Subcutaneous adipose tissue (tissue), 4 donors: ENCODE measurements around the gene PTPN7. TPM values are rescaled to one million over a fixed set of nuclear protein-coding genes. Genes with fewer than 3 reads are reported as not detected.

Experiments
- CTCF ChIP-seq: fragments of 450-650 bp; IDR thresholded peaks from one replicate; pipeline ENCODE4 v1.5.1; 2016; ENCODE audit warnings: low read depth, mild to moderate bottlenecking, control low read depth, antibody characterized with exemption, moderate library complexity
- total RNA-seq, 4 donors: library from RNA; depleted of rRNA; stranded (reverse); fragments of >200 nt; gene quantifications; one replicate each; pipeline ENCODE4 v1.1.0, GENCODE V29; 2016

PTPN7 gene
- total RNA-seq, 4 donors from 2014 or later = 1.8 to 21.8 (median 2.6) TPM; not detected in 1

- no peak for TF ChIP-seq CTCF
These were observed 32.4 kb downstream of the PTPN7 start for GRCh38 chr1:202127836-202128622.

GRCh38 chr1:202127061-202127460, 33.3 kb downstream of the PTPN7 start:
- no peak for TF ChIP-seq CTCF

- no peak for TF ChIP-seq CTCF
These were observed 34.0 kb downstream of the PTPN7 start for GRCh38 chr1:202126426-202126825.

- no peak for TF ChIP-seq CTCF
These were observed 34.8 kb downstream of the PTPN7 start for GRCh38 chr1:202125611-202126010.

GRCh38 chr1:202124142-202124541, 36.3 kb downstream of the PTPN7 start:
- TF ChIP-seq CTCF = no peak

- no peak for TF ChIP-seq CTCF
These were observed 37.0 kb downstream of the PTPN7 start for GRCh38 chr1:202123336-202123813.

GRCh38 chr1:202122639-202123335, 37.6 kb downstream of the PTPN7 start, which contains the start of gene GPR37L1:
Gene GPR37L1, plus strand, starts transcription at chr1:202122917. Its CDS starts 47 bp downstream, at chr1:202122964.
- no peak for TF ChIP-seq CTCF
